Measurements from ENCODE around the gene CLIC1. TPM values are rescaled to one million over a fixed set of nuclear protein-coding genes. Genes with fewer than 3 reads are reported as not detected.

The CLIC1 gene
- total RNA-seq, 1 experiment from 2014 or later: 432 TPM

GRCh38 chr6:31708224-31708623, 28.1 kb downstream of the CLIC1 start:
- H3K27ac ChIP-seq (ENCODE audit: low read depth, low read length): no peak overlapping the region
- no peaks in the 10 kb centered on the region for H3K9me2 ChIP-seq (ENCODE audit: insufficient read depth)
- ChIA-PET POLR2A (no interaction called here), CTCF (no interaction called here), RAD21 (ENCODE audit: low non-redundant PET in 1 of 2, low total read pairs in 2 of 2, uncharacterized antibody in 2 of 2, unreplicated experiment in 2 of 2) (no interaction called here)
- no peak overlapping the region for H3K4me3 ChIP-seq (replicated peaks in 1 of 2; ENCODE audit: low read depth in 1 of 2, low read length in 2 of 2)
- peaks cover 6 to 20% of the 10 kb centered on the region in 2 experiments; a peak in 3 of 4 replicates for H3K4me1 ChIP-seq (ENCODE audit: control insufficient read depth in 1 of 2, insufficient read depth in 2 of 2, low read length in 2 of 2)
- TF ChIP-seq REST (IDR thresholded peaks at IDR 0.05; ENCODE audit: low read depth): no peak
- TF ChIP-seq SRF (IDR thresholded peaks at IDR 0.05; ENCODE audit: low read depth): no peak
- H3K79me2 ChIP-seq (ENCODE audit: insufficient read depth, low read length): no peaks in the 10 kb centered on the region
- DNase-seq (ENCODE audit: low read depth, low spot score) (no peak), ATAC-seq (no peak)
- no peak overlapping the region for H3K9ac ChIP-seq (ENCODE audit: low read length)
- no TSS peak for BruUV-seq (replicated peaks)
- intact Hi-C loops (cut with micrococcal nuclease): no loop called here
- no peaks in the 10 kb centered on the region for H3K27me3 ChIP-seq (ENCODE audit: insufficient read depth, low read length)
- H4K20me1 ChIP-seq (ENCODE audit: insufficient read depth): no peaks in the 10 kb centered on the region
- H3K9me3 ChIP-seq (ENCODE audit: control insufficient read depth in 1 of 2, insufficient read depth in 1 of 2, low read depth in 1 of 2, low read length in 2 of 2): no peaks in the 10 kb centered on the region
- no peak overlapping the region for H2AFZ ChIP-seq (ENCODE audit: low read depth, low read length, poor library complexity, severe bottlenecking)
- no peaks in the 10 kb centered on the region for H3K36me3 ChIP-seq (ENCODE audit: control insufficient read depth in 1 of 2, insufficient read depth in 2 of 2, low read length in 2 of 2)
- no peak overlapping the region for H3K4me2 ChIP-seq (ENCODE audit: low read length)

GRCh38 chr6:31707701-31708100, 28.6 kb downstream of the CLIC1 start:
- RAD21 ChIA-PET (ENCODE audit: low non-redundant PET in 1 of 2, low total read pairs in 2 of 2, uncharacterized antibody in 2 of 2, unreplicated experiment in 2 of 2): no interaction called here
- intact Hi-C loops (cut with micrococcal nuclease): no loop called here
- TF ChIP-seq SRF (IDR thresholded peaks at IDR 0.05; ENCODE audit: low read depth): no peak
- no peak for TF ChIP-seq ZFX (IDR thresholded peaks at IDR 0.05)
- no peak for TF ChIP-seq ELF1 (IDR thresholded peaks at IDR 0.05; ENCODE audit: borderline replicate concordance, low read depth)
- no peak for TF ChIP-seq ZNF274 (IDR thresholded peaks at IDR 0.05; ENCODE audit: low read depth, low read length)
- no peak for TF ChIP-seq TCF7L2 (IDR thresholded peaks at IDR 0.05; ENCODE audit: borderline replicate concordance, extremely low read depth, insufficient read depth, insufficient read length)
- TF ChIP-seq RAD21 (IDR thresholded peaks at IDR 0.05; ENCODE audit: low read depth): no peak
- TF ChIP-seq CBX3 (IDR thresholded peaks at IDR 0.05; ENCODE audit: low read depth): no peak
- no peak for TF ChIP-seq SP1 (IDR thresholded peaks at IDR 0.05; ENCODE audit: low read depth)
- TF ChIP-seq POLR2A (IDR thresholded peaks at IDR 0.05; ENCODE audit: borderline replicate concordance, extremely low read depth, insufficient read depth, insufficient read length): no peak
- TF ChIP-seq JUND (IDR thresholded peaks at IDR 0.05): no peak
- TF ChIP-seq REST (IDR thresholded peaks at IDR 0.05; ENCODE audit: low read depth): no peak
- TF ChIP-seq ZBTB33 (IDR thresholded peaks at IDR 0.05; ENCODE audit: extremely low read depth, insufficient replicate concordance, low read length): no peak

More at GRCh38 chr6:31707701-31708100, 28.6 kb downstream of the CLIC1 start:
- Histone ChIP-seq H3K79me2 (ENCODE audit: insufficient read depth, low read length) (peaks cover under 1% of the 10 kb centered on the region; the same call in 1 of the 2 replicates), H3K36me3 (ENCODE audit: control insufficient read depth in 1 of 2, insufficient read depth in 2 of 2, low read length in 2 of 2) (no peaks in the 10 kb centered on the region), H2AFZ (ENCODE audit: low read depth, low read length, poor library complexity, severe bottlenecking) (no peak overlapping the region), H3K9me2 (ENCODE audit: insufficient read depth) (no peaks in the 10 kb centered on the region), H3K27me3 (ENCODE audit: insufficient read depth, low read length) (no peaks in the 10 kb centered on the region), H3K9me3 (ENCODE audit: control insufficient read depth in 1 of 2, insufficient read depth in 1 of 2, low read depth in 1 of 2, low read length in 2 of 2) (no peaks in the 10 kb centered on the region), H3K27ac (ENCODE audit: low read depth, low read length) (no peak overlapping the region), H3K4me2 (ENCODE audit: low read length) (no peak overlapping the region), H3K9ac (ENCODE audit: low read length) (no peak overlapping the region), H4K20me1 (ENCODE audit: insufficient read depth) (no peaks in the 10 kb centered on the region), H3K4me3 (replicated peaks in 1 of 2; ENCODE audit: low read depth in 1 of 2, low read length in 2 of 2) (no peak overlapping the region), H3K4me1 (ENCODE audit: control insufficient read depth in 1 of 2, insufficient read depth in 2 of 2, low read length in 2 of 2) (peaks cover 6 to 20% of the 10 kb centered on the region in 2 experiments; a peak in 3 of 4 replicates)
- ChIA-PET POLR2A (no interaction called here), CTCF (no interaction called here)
- BruUV-seq (replicated peaks): no TSS peak
- ATAC-seq: no peak
- no peak for DNase-seq (ENCODE audit: low read depth, low spot score)

Data from HCT116 (cell line).